Medulla oblongata (tissue), 1 donor: ENCODE results near the gene SMYD4.
"Not testable (repeated sequence)": the region's sequence is repeated elsewhere in the genome, so short reads cannot be mapped to it uniquely, and the experiment has no call there.

ENCODE experiments used
- DNase-seq: peaks from one replicate; pipeline ENCODE4 v3.0.0-alpha.2; 2015; ENCODE audit errors: extremely low spot score

Gene SMYD4, protein sequence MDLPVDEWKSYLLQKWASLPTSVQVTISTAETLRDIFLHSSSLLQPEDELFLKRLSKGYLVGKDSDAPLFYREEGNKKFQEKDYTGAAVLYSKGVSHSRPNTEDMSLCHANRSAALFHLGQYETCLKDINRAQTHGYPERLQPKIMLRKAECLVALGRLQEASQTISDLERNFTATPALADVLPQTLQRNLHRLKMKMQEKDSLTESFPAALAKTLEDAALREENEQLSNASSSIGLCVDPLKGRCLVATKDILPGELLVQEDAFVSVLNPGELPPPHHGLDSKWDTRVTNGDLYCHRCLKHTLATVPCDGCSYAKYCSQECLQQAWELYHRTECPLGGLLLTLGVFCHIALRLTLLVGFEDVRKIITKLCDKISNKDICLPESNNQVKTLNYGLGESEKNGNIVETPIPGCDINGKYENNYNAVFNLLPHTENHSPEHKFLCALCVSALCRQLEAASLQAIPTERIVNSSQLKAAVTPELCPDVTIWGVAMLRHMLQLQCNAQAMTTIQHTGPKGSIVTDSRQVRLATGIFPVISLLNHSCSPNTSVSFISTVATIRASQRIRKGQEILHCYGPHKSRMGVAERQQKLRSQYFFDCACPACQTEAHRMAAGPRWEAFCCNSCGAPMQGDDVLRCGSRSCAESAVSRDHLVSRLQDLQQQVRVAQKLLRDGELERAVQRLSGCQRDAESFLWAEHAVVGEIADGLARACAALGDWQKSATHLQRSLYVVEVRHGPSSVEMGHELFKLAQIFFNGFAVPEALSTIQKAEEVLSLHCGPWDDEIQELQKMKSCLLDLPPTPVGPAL

DNA sequence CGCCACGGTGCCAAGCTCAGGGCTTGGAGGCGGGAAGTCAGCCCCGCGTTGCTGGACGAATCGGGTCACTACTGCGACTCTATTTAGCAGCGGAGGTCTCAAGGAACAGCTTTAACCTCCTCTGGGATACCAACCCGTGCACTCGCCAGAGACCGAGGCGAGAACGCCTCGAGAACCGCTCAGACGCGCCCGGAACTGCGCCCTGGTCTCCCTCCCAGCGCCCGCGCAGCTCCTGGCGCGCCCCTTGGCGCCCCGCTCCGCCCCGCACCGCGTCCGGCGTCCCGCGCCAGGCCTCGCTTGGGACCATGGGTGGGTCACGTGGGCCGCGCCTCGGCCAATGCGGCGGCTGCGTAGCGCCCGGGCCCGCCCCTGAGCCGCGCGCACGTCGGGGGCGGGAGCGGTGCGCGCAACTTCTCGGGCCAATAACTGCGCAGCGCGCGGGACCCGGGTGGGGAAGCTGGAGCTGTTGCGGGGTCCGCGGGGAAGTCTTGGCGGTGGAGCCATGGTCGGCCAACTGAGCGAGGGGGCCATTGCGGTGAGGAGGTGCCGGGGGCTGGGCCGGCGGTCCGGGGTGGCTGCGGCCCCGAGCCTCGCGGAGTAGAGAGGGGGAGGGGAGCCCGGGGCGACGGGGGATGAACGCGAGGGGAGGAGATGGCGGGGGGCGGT, at the start of gene SMYD4, which contains the start of gene RPA1:
Gene SMYD4, minus strand, starts transcription at position 311 of the 666 bp plus-strand sequence. CDS start 1,908 bp downstream, outside the sequence.
Gene RPA1, plus strand, starts transcription at position 414 of the 666 bp plus-strand sequence. Its CDS starts 89 bp downstream, at position 503.
- peak; percentile 91 for DNase-seq

DNA sequence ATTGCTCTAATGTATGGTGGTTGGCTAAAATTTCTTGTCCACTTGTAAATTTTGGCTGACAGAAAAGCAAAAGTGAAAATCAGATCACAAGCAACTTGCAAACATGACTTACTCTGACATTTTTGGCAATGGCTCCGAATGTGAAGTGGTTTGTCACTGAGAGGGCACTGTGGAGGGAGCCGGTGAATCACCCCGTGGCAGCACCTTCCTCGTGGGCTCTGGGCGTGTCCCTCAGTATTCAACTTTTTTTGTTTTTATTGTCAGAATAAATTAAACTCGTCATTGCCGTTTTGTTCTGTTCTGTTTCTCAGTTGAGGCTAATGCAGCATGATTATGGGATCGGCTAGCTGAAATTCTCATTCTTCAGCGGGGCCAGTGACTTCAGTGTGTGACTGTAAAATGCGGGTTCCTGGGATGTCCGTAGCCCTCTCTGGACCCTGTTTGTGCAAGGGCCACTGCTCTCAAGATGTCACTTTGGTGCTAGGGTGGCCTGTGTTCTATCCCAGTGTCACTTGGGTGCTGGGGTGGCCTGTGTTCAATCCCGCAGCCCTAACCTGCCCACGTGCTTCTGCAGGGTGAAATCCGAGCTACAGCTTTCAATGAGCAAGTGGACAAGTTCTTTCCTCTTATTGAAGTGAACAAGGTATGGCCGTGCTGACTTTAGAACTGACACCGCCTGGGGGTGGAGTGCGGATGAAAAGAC, 48.9 kb upstream of the SMYD4 start:
- no peak for DNase-seq

DNA sequence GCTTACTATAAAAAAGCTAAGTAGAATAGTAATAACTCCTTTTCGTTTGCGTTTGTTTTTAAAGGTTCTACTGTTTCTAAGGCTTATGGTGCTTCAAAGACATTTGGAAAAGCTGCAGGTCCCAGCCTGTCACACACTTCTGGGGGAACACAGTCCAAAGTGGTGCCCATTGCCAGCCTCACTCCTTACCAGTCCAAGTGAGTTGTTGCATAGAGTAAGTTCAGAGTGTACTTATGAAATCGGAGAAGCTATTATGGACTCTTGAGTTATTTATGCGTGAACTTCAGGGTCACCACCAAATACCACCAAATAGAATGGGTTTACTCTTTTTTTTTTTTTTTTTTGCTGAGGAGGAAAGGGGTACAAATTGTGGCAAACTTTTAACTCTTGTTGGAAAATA, 45.9 kb upstream of the SMYD4 start:
- no peak for DNase-seq

- DNase-seq: no peak
Observed at GRCh38 chr17:1873418-1873817, 43.7 kb upstream of the SMYD4 start.

DNA sequence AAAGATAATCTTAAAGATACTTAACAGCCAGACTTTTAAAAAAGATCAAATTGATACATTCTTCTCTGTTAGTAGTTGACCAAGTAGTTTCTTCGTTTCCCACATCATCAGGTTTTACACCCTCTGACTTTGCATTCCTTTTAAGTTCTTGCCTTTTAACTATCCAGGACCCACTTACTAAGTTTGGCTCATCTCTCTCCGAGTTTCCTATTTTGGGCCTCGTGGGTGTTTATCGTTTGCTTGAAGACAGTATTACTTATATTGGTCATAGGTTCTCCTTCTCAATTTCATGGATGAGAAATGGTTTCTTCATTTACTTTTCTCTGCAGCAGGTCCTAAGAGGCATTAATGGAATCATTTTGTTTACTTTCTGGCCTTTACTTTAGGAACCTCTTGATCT, 43.3 kb upstream of the SMYD4 start:
- no peak for DNase-seq

DNA sequence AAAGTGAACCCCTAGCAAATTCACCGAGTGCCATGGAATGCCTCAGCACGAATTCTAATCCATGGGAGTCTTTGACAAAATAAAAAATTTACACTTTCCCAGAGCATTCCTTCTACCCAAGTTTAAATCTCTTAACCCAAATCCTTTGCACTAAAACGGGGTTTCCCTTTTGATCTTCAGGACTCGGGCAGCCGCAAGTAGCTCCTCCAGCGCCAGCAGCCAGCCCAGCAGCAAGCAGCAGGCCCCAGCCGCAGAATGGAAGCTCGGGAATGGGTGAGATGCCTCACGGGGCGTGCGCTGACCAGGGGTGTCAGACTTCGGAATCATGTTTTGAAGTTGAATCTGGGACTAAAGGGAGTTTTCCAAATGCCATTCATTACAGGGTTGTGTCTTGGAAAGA, 42.6 kb upstream of the SMYD4 start:
- DNase-seq: no peak

GRCh38 chr17:1871756-1872155, 42.1 kb upstream of the SMYD4 start:
- DNase-seq: no peak

GRCh38 chr17:1870592-1870991, 40.9 kb upstream of the SMYD4 start:
- DNase-seq: no peak

DNA sequence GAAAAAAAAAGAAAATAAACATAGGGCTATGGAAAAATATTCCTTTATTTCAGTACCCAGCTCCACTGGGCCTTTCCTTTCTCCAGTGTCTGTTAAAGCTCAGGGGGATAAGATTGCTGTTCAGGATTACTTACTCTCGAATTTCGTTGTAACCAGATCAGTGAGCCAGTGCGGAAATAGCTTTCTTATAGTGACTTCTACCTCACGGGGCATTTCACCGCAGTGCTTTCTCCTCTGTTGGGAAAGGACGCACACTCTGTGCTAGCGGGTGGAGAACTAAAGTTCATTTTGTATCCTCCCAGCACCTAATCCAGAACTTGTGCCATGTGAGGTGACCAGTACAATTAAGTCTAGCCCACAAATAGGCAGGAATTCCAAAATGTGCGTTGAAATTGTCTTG, 38.4 kb upstream of the SMYD4 start:
- no peak for DNase-seq

GRCh38 chr17:1867307-1867706, 37.6 kb upstream of the SMYD4 start:
- DNase-seq: no peak

GRCh38 chr17:1865252-1866037, 35.7 kb upstream of the SMYD4 start:
- peak; percentile 15 for DNase-seq

DNA sequence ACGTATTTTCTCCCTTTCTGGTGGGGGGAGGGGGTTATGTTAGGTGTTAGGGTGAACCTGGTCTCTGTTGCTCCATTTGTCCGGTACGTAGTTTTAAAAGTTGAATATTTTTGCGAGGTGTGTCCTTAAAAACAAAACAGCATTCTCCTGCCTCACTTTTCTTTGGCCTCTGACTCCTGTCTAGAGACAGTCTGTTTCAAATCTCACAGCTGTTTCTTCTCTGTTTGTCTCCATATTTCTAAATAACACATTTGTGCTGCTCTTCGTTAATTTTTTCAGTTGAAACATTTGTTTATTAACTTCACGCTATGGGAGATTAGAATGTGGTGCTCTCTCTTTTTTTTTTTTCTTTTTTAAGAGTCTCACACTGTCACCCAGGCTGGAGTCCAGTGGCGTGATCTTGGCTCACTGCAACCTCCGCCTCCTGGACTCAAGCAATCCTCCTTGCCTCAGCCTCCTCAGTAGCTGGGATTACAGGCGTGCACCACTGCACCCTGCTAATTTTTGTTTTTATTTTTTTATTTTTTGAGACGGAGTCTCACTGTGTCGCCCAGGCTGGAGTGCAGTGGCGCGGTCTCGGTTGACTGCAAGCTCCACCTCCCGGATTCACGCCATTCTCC, 31.8 kb upstream of the SMYD4 start:
- DNase-seq: no peak

- DNase-seq: no peak
Observed at GRCh38 chr17:1860978-1861377, 31.3 kb upstream of the SMYD4 start.

- not testable (repeated sequence) for DNase-seq
Observed at GRCh38 chr17:1856462-1856861, 26.8 kb upstream of the SMYD4 start.

DNA sequence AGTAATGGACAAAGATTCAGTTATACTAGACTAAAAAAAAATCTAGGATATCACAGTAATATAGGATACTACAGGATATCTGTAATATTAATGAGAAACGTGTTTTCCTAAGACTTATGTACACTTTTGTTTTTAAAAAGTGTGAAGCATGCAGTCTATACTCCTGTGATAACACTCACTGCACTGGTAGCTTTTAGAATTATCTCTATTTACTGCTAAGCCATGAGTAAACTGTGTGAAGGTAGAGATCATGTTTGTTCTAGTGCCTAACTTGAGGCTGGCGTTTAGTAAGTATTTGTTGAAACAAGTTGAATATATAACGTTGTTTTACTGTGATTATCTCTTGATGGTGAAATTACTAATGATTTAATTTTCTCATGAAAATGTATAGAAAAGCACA, 24.0 kb upstream of the SMYD4 start:
- DNase-seq: no peak

GRCh38 chr17:1852327-1852726, 22.6 kb upstream of the SMYD4 start:
- no peak for DNase-seq

DNA sequence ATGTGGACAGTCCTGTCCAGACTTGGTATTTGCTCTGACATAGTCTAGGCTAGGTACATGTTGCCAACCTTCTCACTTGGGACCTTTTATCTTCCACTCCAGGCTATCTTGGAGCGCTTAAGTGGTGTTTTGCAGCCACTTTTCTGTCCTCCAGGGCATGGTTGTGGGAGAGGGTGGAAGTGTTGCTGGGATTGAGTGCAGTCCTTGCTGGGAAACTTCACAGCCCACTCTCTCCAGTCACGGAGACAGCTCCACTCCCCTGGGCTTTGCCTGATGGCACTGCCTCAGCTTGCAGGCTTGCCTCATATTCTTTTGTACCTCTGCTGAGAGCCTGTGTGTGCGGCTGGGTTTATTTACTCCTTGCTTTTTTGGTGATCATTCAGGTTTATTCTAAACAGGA, 17.5 kb upstream of the SMYD4 start:
- no peak for DNase-seq

- no peak for DNase-seq
Observed at GRCh38 chr17:1843947-1844346, 14.2 kb upstream of the SMYD4 start.

GRCh38 chr17:1839516-1839915, 9.8 kb upstream of the SMYD4 start:
- no peak for DNase-seq

DNA sequence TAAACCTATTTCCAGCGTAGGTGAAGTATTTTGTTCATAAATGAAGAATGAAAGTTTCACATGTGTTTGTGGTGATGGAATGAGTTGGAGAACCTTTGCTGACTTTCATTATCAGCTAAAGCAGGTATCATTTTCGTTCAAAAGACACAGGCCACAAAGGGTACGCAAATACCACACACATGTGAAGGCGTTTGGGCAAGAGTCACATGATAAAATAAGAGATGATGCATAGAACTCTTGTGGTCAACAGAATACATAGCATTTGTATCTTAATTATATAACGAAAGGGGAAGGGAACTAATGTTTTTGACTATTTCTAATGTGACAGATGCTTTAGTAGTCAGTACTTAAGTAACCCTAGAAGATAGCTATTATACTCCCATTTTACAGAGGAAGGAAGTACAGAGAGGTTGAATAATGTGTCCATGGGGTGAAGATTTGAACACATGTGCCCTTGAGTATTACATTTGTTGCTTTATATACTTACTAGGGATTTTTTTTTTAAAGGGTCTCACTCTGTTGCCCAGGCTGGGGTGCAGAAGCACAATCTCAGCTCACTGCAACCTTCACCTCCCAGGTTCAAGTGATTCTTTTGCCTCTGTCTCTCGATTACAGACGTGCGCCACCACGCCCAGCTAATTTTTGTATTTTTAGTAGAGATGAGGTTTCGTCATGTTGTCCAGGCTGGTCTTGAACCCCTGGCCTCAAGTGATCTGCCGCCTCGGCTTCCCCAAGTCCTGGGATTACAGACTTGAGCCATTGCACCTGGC, 4.9 kb upstream of the SMYD4 start:
- DNase-seq: no peak
